ENCODE measurements around the gene ERAP2. TPM values are rescaled to one million over a fixed set of nuclear protein-coding genes. Genes with fewer than 3 reads are reported as not detected.

ERAP2 gene
- total and polyA plus RNA-seq, 10 of the 15 experiments (the other 5 are each of a cell fraction or from before 2014, with no cell fraction given): 4.0 to 28.7 (median 11.7) TPM

GRCh38 chr5:96863114-96863513 lies 13.2 kb upstream of the ERAP2 start:
- Histone ChIP-seq H3K4me3 (no peak overlapping the region), H3K36me3 (ENCODE audit: control insufficient read depth in 2 of 2, insufficient read depth in 2 of 2, low read length in 1 of 2) (no peaks in the 10 kb centered on the region), H3K9ac (ENCODE audit: control insufficient read depth, insufficient read depth, low read length) (no peak overlapping the region), H3K27me3 (replicated peaks in 1 of 2; ENCODE audit: control insufficient read depth in 2 of 2, insufficient read depth in 2 of 2, low read length in 1 of 2) (no peaks in the 10 kb centered on the region), H4K20me1 (ENCODE audit: control insufficient read depth, insufficient read depth) (no peaks in the 10 kb centered on the region), H3K9me3 (replicated peaks; ENCODE audit: control insufficient read depth, insufficient read depth, low read length) (no peaks in the 10 kb centered on the region), H3K4me2 (ENCODE audit: control insufficient read depth, insufficient read depth) (no peak overlapping the region), H3K79me2 (ENCODE audit: control insufficient read depth, insufficient read depth, low read length) (no peaks in the 10 kb centered on the region), H3K4me1 (ENCODE audit: control insufficient read depth, insufficient read depth, low read length) (no peaks in the 10 kb centered on the region), H2AFZ (ENCODE audit: control insufficient read depth, low read depth, low read length) (no peak overlapping the region), H3K27ac (ENCODE audit: control insufficient read depth, insufficient read depth) (no peak overlapping the region)
- in situ Hi-C loops (cut with MboI) (no loop called here), intact Hi-C loops (cut with micrococcal nuclease; ENCODE audit: unreplicated experiment) (no loop called here)
- TF ChIP-seq CHD2 (IDR thresholded peaks at IDR 0.05; ENCODE audit: borderline replicate concordance, low read depth, low read length): no peak
- no peak for TF ChIP-seq ZNF622 (IDR thresholded peaks at IDR 0.05)
- no peak for TF ChIP-seq JUND (IDR thresholded peaks at IDR 0.05; ENCODE audit: low read depth, low read length)
- no peak for TF ChIP-seq ZNF592 (IDR thresholded peaks at IDR 0.05)
- no peak for TF ChIP-seq USF1 (IDR thresholded peaks at IDR 0.05; ENCODE audit: borderline replicate concordance, extremely low read length, insufficient read depth, low read depth, low read length)
- no peak for TF ChIP-seq NFYB (IDR thresholded peaks at IDR 0.05; ENCODE audit: insufficient read depth, low read depth, low read length)
- no peak for TF ChIP-seq TARDBP (IDR thresholded peaks at IDR 0.05; ENCODE audit: borderline replicate concordance)
- no peak for TF ChIP-seq LARP7 (IDR thresholded peaks at IDR 0.05)
- TF ChIP-seq IKZF1 (conservative IDR thresholded peaks at IDR 0.05): no peak
- TF ChIP-seq HDGF (IDR thresholded peaks at IDR 0.05): no peak
- TF ChIP-seq CBX3 (IDR thresholded peaks at IDR 0.05; ENCODE audit: borderline replicate concordance, low read depth): no peak
- DNase-seq (ENCODE audit: low read depth, low spot score) (no peak), ATAC-seq (no peak), FAIRE-seq (no peak)
- CTCF ChIA-PET: interaction anchor here (1.0 to 13.2 kb wide), 9 partner anchors 10 to 301 kb away, joined by 3 to 223 read pairs (median 4); partner anchors contain the start of gene LIX1
- POLR2A ChIA-PET: interaction anchor here (1.6 kb wide), 1 partner anchor 55 kb away, joined by 4 read pairs; the partner anchor contains the start of gene ERAP1
- RAD21 ChIA-PET (ENCODE audit: unreplicated experiment): interaction anchor here (0.8 to 3.6 kb wide), 8 partner anchors 9 to 298 kb away, joined by 3 to 10 read pairs (median 4); partner anchors contain the start of genes ERAP1 and LIX1
- SMC1A ChIA-PET (ENCODE audit: uncharacterized antibody, unreplicated experiment): interaction anchor here (0.8 to 7.2 kb wide), 14 partner anchors 6 to 301 kb away, joined by 3 to 49 read pairs (median 4); partner anchors contain the start of genes ERAP1 and LIX1
- no TSS peak for BruUV-seq (replicated peaks)
- 98% methylated on average over 2 of the region's 2 CpGs for WGBS (ENCODE audit: insufficient coverage, insufficient replicate concordance, low lambda C conversion rate, missing lambda C conversion rate)

Data from GM12878 (cell line).